K562 (cell line): ENCODE measurements around the gene TNF. TPM values are rescaled to one million over a fixed set of nuclear protein-coding genes. Genes with fewer than 3 reads are reported as not detected.

Experiments used
- BCOR ChIP-seq: fragments of 450-650 bp; IDR thresholded peaks from 2 replicates; pipeline ENCODE4 v1.6.1; 2016
- BRD4 ChIP-seq: fragments of 200-600 bp; sonication (generic); IDR thresholded peaks from 2 replicates; pipeline ENCODE4 v1.6.1; 2017; ENCODE audit warnings: inconsistent platforms
- CXXC5 ChIP-seq: fragments of 250-450 bp; sonication (Bioruptor Pico); IDR thresholded peaks from 2 replicates; pipeline ENCODE4 v1.8.0; 2022; ENCODE audit warnings: inconsistent platforms, mild to moderate bottlenecking, moderate library complexity
- DMBX1 ChIP-seq: fragments of 250-450 bp; sonication (Bioruptor Pico); IDR thresholded peaks from 2 replicates; pipeline ENCODE4 v1.8.0; 2022; ENCODE audit warnings: inconsistent platforms, mild to moderate bottlenecking, moderate library complexity, borderline replicate concordance
- FOSL1 ChIP-seq: fragments of 200-800 bp; sonication (Bioruptor generic); conservative IDR thresholded peaks from 2 replicates; pipeline ENCODE4 v1.6.1; 2016; ENCODE audit warnings: missing genetic modification characterization, missing compliant biosample characterization
- HMGN3 ChIP-seq: IDR thresholded peaks from 2 replicates; pipeline ENCODE4 v1.6.1; 2011; ENCODE audit warnings: borderline replicate concordance, low read depth, mild to moderate bottlenecking, mixed read lengths, low read length; ENCODE audit not compliant: insufficient read length; ENCODE audit errors: extremely low read depth
- MTA3 ChIP-seq: fragments of 450-650 bp; formaldehyde crosslinking; IDR thresholded peaks from 2 replicates; pipeline ENCODE4 v1.6.1; 2017; ENCODE audit warnings: mild to moderate bottlenecking, borderline replicate concordance
- NR2F6 ChIP-seq: fragments of 450-650 bp; formaldehyde crosslinking; IDR thresholded peaks from 2 replicates; pipeline ENCODE4 v1.4.0; 2020; ENCODE audit warnings: mild to moderate bottlenecking
- PHF21A ChIP-seq: fragments of 450-650 bp; IDR thresholded peaks from 2 replicates; pipeline ENCODE4 v1.6.1; 2017; ENCODE audit warnings: low read depth, borderline replicate concordance
- POU5F1 ChIP-seq: fragments of 150-350 bp; IDR thresholded peaks from 2 replicates; pipeline ENCODE4 v1.6.1; 2014; ENCODE audit warnings: borderline replicate concordance, low read length, low read depth, mild to moderate bottlenecking; ENCODE audit not compliant: partially characterized antibody
- RBBP5 ChIP-seq: fragments of 200-600 bp; sonication (generic); IDR thresholded peaks from 2 replicates; pipeline ENCODE4 v1.6.1; 2012; ENCODE audit warnings: borderline replicate concordance, mild to moderate bottlenecking, low read length, control low read depth, inconsistent platforms; ENCODE audit not compliant: insufficient read depth, poor library complexity, severe bottlenecking
- SMAD3 ChIP-seq: fragments of 450-650 bp; formaldehyde crosslinking; conservative IDR thresholded peaks from 2 replicates; pipeline ENCODE4 v1.4.0; 2020; ENCODE audit warnings: mild to moderate bottlenecking
- ZNF197 ChIP-seq: fragments of 200-800 bp; sonication (Bioruptor generic); IDR thresholded peaks from 2 replicates; pipeline ENCODE4 v1.6.1; 2016; ENCODE audit warnings: low read depth, missing genetic modification characterization, missing compliant biosample characterization
- ZNF707 ChIP-seq: fragments of 250-450 bp; sonication (Bioruptor Pico); conservative IDR thresholded peaks from 2 replicates; pipeline ENCODE4 v1.8.0; 2022; ENCODE audit warnings: inconsistent platforms, mild to moderate bottlenecking, moderate library complexity
- polyA plus RNA-seq, 8 experiments: library from polyadenylated mRNA; depleted of rRNA in 4 of 8; stranded (reverse) in 5 of 8; unstranded in 3 of 8; fragments of >200 nt; fragmentation: Nextera tagmentation in 2 of 8; fragmentation: Illumina TruSeq in 1 of 8; extraction: Ambion mirVana in 2 of 8; extraction: Trizol in 1 of 8; gene quantifications; 2 replicates each; pipeline versions ENCODE4 v1.2.1 to v1.2.3, GENCODE V29; 2011 to 2014; ENCODE audit warnings: inconsistent platforms in 1 of 8, missing spikeins in 1 of 8
- total RNA-seq, 7 experiments: library from RNA; depleted of rRNA in 6 of 7; stranded (reverse); fragments of >200 nt in 6 of 7; fragmentation: Illumina TruSeq in 2 of 7; extraction: Trizol in 2 of 7; gene quantifications; 2 replicates each; pipeline versions ENCODE4 v1.2.1 to v1.2.3, GENCODE V29; 2011 to 2021; ENCODE audit warnings: low replicate concordance in 1 of 7
- TF ChIP-seq, protein P1 (sequence below), 2 experiments: fragments of 150-350 bp in 1 of 2; IDR thresholded peaks; 2 replicates each; pipeline ENCODE4 v1.6.1; 2012 to 2016; ENCODE audit warnings: low read depth in 2 of 2, low read length in 2 of 2, mild to moderate bottlenecking in 1 of 2, moderate library complexity in 1 of 2
- TF ChIP-seq, protein P2 (sequence below): fragments of 450-650 bp; IDR thresholded peaks from 2 replicates; pipeline ENCODE4 v1.7.1; 2018; ENCODE audit warnings: mild to moderate bottlenecking, low read depth; ENCODE audit not compliant: partially characterized antibody
- TF ChIP-seq, protein P3 (sequence below): fragments of 450-650 bp; formaldehyde crosslinking; IDR thresholded peaks from 2 replicates; pipeline ENCODE4 v1.4.0; 2020; ENCODE audit warnings: mild to moderate bottlenecking, moderate library complexity
- TF ChIP-seq, protein P4 (sequence below): fragments of 450-650 bp; IDR thresholded peaks from 2 replicates; pipeline ENCODE4 v1.6.1; 2016; ENCODE audit warnings: low read depth, mild to moderate bottlenecking, moderate library complexity

Gene TNF
- total and polyA plus RNA-seq, 9 of the 15 experiments (the other 6 are each of a cell fraction or from before 2014, with no cell fraction given): 0.08 to 0.40 TPM; not detected in 7

DNA sequence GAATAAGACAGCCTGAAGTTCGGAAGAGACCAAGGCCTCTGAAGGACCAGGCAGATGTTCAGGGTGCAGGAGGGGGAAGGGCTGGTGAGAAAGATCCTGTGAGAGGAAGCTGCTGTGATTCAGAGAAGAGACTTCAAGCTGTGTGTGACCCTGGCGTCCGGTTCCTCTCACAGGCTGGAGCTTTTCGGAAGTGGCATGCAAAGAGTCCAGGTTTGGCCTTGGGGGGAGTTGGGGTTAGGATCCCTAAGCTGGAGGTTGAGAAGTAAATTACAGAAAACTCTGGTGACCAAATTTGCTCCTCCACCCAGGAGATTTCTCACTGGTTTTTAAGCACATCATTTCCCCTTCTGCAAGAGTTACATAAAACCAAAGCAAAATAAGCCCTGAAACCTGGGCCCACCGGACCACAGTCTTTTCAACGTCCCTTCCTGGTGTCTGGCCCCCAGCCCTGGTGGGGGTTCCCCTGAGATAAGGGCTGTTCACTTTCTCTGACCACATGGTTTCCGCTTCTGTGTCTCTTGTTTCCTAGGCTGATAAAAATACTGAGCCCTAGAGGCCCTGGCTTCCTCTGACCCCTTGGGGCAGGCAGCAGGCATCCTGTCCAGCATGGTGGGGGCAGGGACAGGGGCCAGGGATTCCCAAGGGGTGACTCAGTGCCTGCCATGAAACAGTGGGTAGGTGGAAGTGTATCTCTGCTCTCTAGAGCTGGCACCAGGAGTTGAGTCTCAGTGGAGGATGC is 15.2 kb upstream of the TNF start (continued):
- TF ChIP-seq, protein P1, sequence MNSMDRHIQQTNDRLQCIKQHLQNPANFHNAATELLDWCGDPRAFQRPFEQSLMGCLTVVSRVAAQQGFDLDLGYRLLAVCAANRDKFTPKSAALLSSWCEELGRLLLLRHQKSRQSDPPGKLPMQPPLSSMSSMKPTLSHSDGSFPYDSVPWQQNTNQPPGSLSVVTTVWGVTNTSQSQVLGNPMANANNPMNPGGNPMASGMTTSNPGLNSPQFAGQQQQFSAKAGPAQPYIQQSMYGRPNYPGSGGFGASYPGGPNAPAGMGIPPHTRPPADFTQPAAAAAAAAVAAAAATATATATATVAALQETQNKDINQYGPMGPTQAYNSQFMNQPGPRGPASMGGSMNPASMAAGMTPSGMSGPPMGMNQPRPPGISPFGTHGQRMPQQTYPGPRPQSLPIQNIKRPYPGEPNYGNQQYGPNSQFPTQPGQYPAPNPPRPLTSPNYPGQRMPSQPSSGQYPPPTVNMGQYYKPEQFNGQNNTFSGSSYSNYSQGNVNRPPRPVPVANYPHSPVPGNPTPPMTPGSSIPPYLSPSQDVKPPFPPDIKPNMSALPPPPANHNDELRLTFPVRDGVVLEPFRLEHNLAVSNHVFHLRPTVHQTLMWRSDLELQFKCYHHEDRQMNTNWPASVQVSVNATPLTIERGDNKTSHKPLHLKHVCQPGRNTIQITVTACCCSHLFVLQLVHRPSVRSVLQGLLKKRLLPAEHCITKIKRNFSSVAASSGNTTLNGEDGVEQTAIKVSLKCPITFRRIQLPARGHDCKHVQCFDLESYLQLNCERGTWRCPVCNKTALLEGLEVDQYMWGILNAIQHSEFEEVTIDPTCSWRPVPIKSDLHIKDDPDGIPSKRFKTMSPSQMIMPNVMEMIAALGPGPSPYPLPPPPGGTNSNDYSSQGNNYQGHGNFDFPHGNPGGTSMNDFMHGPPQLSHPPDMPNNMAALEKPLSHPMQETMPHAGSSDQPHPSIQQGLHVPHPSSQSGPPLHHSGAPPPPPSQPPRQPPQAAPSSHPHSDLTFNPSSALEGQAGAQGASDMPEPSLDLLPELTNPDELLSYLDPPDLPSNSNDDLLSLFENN (IDR thresholded peaks at IDR 0.05; ENCODE audit: low read depth in 2 of 2, low read length in 2 of 2): 0 out of 4 replicates have a peak, but pooled peaks of 1 of the 2 experiments have one; percentile 47
- peak; percentile 66 for TF ChIP-seq DMBX1 (CRISPR knock-in tag)
- TF ChIP-seq RBBP5: peak; percentile 32
- TF ChIP-seq SMAD3: peak; percentile 44; the same call in 1 of the 2 replicates
- peak; percentile 23; the same call in 1 of the 2 replicates for TF ChIP-seq PHF21A
- no peak for TF ChIP-seq ZNF197 (CRISPR knock-in tag)
- TF ChIP-seq, protein P2, sequence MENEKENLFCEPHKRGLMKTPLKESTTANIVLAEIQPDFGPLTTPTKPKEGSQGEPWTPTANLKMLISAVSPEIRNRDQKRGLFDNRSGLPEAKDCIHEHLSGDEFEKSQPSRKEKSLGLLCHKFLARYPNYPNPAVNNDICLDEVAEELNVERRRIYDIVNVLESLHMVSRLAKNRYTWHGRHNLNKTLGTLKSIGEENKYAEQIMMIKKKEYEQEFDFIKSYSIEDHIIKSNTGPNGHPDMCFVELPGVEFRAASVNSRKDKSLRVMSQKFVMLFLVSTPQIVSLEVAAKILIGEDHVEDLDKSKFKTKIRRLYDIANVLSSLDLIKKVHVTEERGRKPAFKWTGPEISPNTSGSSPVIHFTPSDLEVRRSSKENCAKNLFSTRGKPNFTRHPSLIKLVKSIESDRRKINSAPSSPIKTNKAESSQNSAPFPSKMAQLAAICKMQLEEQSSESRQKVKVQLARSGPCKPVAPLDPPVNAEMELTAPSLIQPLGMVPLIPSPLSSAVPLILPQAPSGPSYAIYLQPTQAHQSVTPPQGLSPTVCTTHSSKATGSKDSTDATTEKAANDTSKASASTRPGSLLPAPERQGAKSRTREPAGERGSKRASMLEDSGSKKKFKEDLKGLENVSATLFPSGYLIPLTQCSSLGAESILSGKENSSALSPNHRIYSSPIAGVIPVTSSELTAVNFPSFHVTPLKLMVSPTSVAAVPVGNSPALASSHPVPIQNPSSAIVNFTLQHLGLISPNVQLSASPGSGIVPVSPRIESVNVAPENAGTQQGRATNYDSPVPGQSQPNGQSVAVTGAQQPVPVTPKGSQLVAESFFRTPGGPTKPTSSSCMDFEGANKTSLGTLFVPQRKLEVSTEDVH: peak; percentile 38
- TF ChIP-seq BCOR: no peak; the same call in 1 of the 2 replicates
- peak; percentile 24 for TF ChIP-seq HMGN3
- peak; percentile 40; the same call in 1 of the 2 replicates for TF ChIP-seq MTA3
- TF ChIP-seq, protein P3, sequence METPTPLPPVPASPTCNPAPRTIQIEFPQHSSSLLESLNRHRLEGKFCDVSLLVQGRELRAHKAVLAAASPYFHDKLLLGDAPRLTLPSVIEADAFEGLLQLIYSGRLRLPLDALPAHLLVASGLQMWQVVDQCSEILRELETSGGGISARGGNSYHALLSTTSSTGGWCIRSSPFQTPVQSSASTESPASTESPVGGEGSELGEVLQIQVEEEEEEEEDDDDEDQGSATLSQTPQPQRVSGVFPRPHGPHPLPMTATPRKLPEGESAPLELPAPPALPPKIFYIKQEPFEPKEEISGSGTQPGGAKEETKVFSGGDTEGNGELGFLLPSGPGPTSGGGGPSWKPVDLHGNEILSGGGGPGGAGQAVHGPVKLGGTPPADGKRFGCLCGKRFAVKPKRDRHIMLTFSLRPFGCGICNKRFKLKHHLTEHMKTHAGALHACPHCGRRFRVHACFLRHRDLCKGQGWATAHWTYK (CRISPR knock-in tag): 0 out of 2 replicates have a peak, but pooled peaks have one; percentile 43
- peak; percentile 61 for TF ChIP-seq CXXC5 (CRISPR knock-in tag)
- TF ChIP-seq POU5F1: no peak
- no peak for TF ChIP-seq ZNF707 (CRISPR knock-in tag)
- TF ChIP-seq FOSL1: peak; percentile 83
- no peak for TF ChIP-seq NR2F6
- no peak for TF ChIP-seq BRD4
- TF ChIP-seq, protein P4, sequence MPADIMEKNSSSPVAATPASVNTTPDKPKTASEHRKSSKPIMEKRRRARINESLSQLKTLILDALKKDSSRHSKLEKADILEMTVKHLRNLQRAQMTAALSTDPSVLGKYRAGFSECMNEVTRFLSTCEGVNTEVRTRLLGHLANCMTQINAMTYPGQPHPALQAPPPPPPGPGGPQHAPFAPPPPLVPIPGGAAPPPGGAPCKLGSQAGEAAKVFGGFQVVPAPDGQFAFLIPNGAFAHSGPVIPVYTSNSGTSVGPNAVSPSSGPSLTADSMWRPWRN: peak; percentile 54; the same call in 1 of the 2 replicates
